LNCaP clone FGC (cell line): ENCODE measurements around the gene DCDC2C.

Experiments
- DNase-seq: peaks from one replicate; pipeline ENCODE4 v3.0.0-alpha.2; 2011; ENCODE audit warnings: low read depth
- H3K4me3 ChIP-seq: 2 replicates; pipeline ENCODE4 v1.5.1; 2011; ENCODE audit warnings: mild to moderate bottlenecking, low read depth, low read length, control low read depth
- TF ChIP-seq, protein P1 (sequence below): IDR thresholded peaks from 2 replicates; pipeline ENCODE4 v1.5.1; 2012; ENCODE audit warnings: mild to moderate bottlenecking; ENCODE audit not compliant: control insufficient read depth, insufficient read depth; ENCODE audit errors: extremely low read depth

DCDC2C gene

DNA sequence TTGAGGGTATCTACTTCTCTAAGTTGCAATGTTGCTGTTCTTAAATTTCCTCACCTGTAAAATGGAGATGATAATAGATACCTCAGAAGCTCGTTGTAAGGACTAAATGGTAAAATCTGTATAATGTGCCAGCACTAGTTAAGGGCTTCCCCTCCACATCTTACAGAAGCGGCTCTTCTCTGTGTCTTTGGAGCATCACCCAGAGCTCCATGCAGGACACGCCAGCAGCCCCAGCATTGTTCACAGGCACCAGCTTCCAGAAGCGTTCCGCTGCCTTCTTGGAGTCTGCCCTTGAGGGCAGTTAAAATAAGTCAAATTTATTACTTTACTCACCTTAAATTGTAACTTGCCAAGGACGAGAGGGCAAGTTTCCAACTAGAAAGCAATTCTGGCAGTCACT, 5.8 kb downstream of the DCDC2C start:
- DNase-seq, result no peak
- H3K4me3 ChIP-seq, result no peak overlapping the region
- TF ChIP-seq, protein P1, sequence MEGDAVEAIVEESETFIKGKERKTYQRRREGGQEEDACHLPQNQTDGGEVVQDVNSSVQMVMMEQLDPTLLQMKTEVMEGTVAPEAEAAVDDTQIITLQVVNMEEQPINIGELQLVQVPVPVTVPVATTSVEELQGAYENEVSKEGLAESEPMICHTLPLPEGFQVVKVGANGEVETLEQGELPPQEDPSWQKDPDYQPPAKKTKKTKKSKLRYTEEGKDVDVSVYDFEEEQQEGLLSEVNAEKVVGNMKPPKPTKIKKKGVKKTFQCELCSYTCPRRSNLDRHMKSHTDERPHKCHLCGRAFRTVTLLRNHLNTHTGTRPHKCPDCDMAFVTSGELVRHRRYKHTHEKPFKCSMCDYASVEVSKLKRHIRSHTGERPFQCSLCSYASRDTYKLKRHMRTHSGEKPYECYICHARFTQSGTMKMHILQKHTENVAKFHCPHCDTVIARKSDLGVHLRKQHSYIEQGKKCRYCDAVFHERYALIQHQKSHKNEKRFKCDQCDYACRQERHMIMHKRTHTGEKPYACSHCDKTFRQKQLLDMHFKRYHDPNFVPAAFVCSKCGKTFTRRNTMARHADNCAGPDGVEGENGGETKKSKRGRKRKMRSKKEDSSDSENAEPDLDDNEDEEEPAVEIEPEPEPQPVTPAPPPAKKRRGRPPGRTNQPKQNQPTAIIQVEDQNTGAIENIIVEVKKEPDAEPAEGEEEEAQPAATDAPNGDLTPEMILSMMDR, result no peak

GRCh38 chr2:3712424-3712823, 9.0 kb downstream of the DCDC2C start:
- H3K4me3 ChIP-seq, result no peak overlapping the region
- DNase-seq, result no peak
- TF ChIP-seq, protein P1, result no peak

- no peak overlapping the region for H3K4me3 ChIP-seq
- DNase-seq, result no peak
- TF ChIP-seq, protein P1, result no peak
Measured at GRCh38 chr2:3712831-3713503, 9.6 kb downstream of the DCDC2C start.

- no peak for DNase-seq
- H3K4me3 ChIP-seq, result no peak overlapping the region
- TF ChIP-seq, protein P1, result no peak
Measured at GRCh38 chr2:3718679-3719078, 15.3 kb downstream of the DCDC2C start.

GRCh38 chr2:3725002-3725401, 21.6 kb downstream of the DCDC2C start:
- no peak for DNase-seq
- H3K4me3 ChIP-seq, result no peak overlapping the region
- TF ChIP-seq, protein P1, result no peak

- TF ChIP-seq, protein P1, result no peak
- H3K4me3 ChIP-seq, result no peak overlapping the region
- DNase-seq, result no peak
Measured at GRCh38 chr2:3725458-3726250, 22.3 kb downstream of the DCDC2C start.

GRCh38 chr2:3726511-3726910, 23.1 kb downstream of the DCDC2C start:
- H3K4me3 ChIP-seq, result no peak overlapping the region
- TF ChIP-seq, protein P1, result no peak
- DNase-seq, result no peak
